HEK293 (cell line): ENCODE results near the gene NPHP1.

ENCODE experiments used
- CTCF ChIA-PET: fragments of 350-600 bp; formaldehyde crosslinking; extraction: SDS; loops from one replicate; lab custom pipeline; 2021; ENCODE audit warnings: antibody characterized with exemption; lab: Yijun Ruan, JAX
- POLR2A ChIA-PET: fragments of 300-600 bp; formaldehyde crosslinking; extraction: SDS; loops from one replicate; lab custom pipeline; 2020; ENCODE audit warnings: antibody characterized with exemption, inconsistent platforms; lab: Yijun Ruan, JAX
- H3K27ac ChIP-seq: fragments of 200-500 bp; sonication (Bioruptor generic); 2 replicates; pipeline ENCODE4 v1.5.1; 2014; ENCODE audit warnings: low read depth, low read length, control low read depth, inconsistent platforms; ENCODE audit errors: extremely low read depth
- H3K36me3 ChIP-seq, 2 experiments: fragments of 200-500 bp in 1 of 2; sonication (Bioruptor generic) in 1 of 2; 1 replicate in 1 of 2; 2 replicates in 1 of 2; pipeline ENCODE4 v1.5.1; 2014 to 2017; ENCODE audit warnings: inconsistent platforms in 2 of 2, low read length in 2 of 2; ENCODE audit not compliant: control insufficient read depth in 2 of 2, insufficient read depth in 1 of 2
- H3K4me1 ChIP-seq: fragments of 200-500 bp; sonication (Bioruptor generic); 2 replicates; pipeline ENCODE4 v1.5.1; 2014; ENCODE audit warnings: mild to moderate bottlenecking, low read length, inconsistent platforms; ENCODE audit not compliant: control insufficient read depth, insufficient read depth
- H3K4me3 ChIP-seq: 2 replicates; pipeline ENCODE4 v1.5.1; 2011; ENCODE audit warnings: low read depth, mild to moderate bottlenecking, control low read depth, low read length, moderate library complexity
- H3K9me3 ChIP-seq: fragments of 200-500 bp; sonication (Bioruptor generic); 2 replicates; pipeline ENCODE4 v1.5.1; 2014; ENCODE audit warnings: low read depth, low read length, inconsistent platforms; ENCODE audit not compliant: control insufficient read depth, insufficient read depth
- HOXC10 ChIP-seq: sonication (generic); formaldehyde crosslinking; IDR thresholded peaks from 2 replicates; pipeline ENCODE4 v1.8.1; 2023; ENCODE audit warnings: mild to moderate bottlenecking, missing genetic modification reagents
- HOXD13 ChIP-seq: sonication (generic); formaldehyde crosslinking; IDR thresholded peaks from 2 replicates; pipeline ENCODE4 v1.8.0; 2022; ENCODE audit warnings: missing genetic modification reagents, borderline replicate concordance
- KLF8 ChIP-seq: fragments of 450-650 bp; formaldehyde crosslinking; IDR thresholded peaks from 2 replicates; pipeline ENCODE4 v1.5.1; 2016; ENCODE audit warnings: missing biosample characterization, missing genetic modification characterization
- SCRT2 ChIP-seq: fragments of 450-650 bp; formaldehyde crosslinking; IDR thresholded peaks from 2 replicates; pipeline ENCODE4 v1.5.1; 2016; ENCODE audit warnings: missing biosample characterization, missing genetic modification characterization
- SP2 ChIP-seq: fragments of 450-650 bp; formaldehyde crosslinking; IDR thresholded peaks from 2 replicates; pipeline ENCODE4 v1.5.1; 2016; ENCODE audit warnings: missing biosample characterization, missing genetic modification characterization
- SP3 ChIP-seq: fragments of 450-650 bp; formaldehyde crosslinking; IDR thresholded peaks from 2 replicates; pipeline ENCODE4 v1.5.1; 2016; ENCODE audit warnings: missing biosample characterization, missing genetic modification characterization
- ZBTB21 ChIP-seq: fragments of 450-650 bp; formaldehyde crosslinking; IDR thresholded peaks from 2 replicates; pipeline ENCODE4 v1.5.1; 2017; ENCODE audit warnings: missing biosample characterization, missing genetic modification characterization
- ZFP3 ChIP-seq: fragments of 450-650 bp; formaldehyde crosslinking; IDR thresholded peaks from 2 replicates; pipeline ENCODE4 v1.5.1; 2016; ENCODE audit warnings: low read depth, missing biosample characterization, missing genetic modification characterization
- ZNF112 ChIP-seq: fragments of 450-650 bp; formaldehyde crosslinking; IDR thresholded peaks from 2 replicates; pipeline ENCODE4 v1.5.0; 2017; ENCODE audit warnings: missing biosample characterization, missing genetic modification characterization
- ZNF146 ChIP-seq: fragments of 450-650 bp; formaldehyde crosslinking; IDR thresholded peaks from 2 replicates; pipeline ENCODE4 v1.5.1; 2016; ENCODE audit warnings: missing biosample characterization, missing genetic modification characterization
- ZNF175 ChIP-seq: fragments of 450-650 bp; formaldehyde crosslinking; IDR thresholded peaks from 2 replicates; pipeline ENCODE4 v1.5.1; 2016; ENCODE audit warnings: missing biosample characterization, missing genetic modification characterization
- ZNF2 ChIP-seq: fragments of 450-650 bp; formaldehyde crosslinking; IDR thresholded peaks from 2 replicates; pipeline ENCODE4 v1.5.1; 2016; ENCODE audit warnings: missing biosample characterization, missing genetic modification characterization
- ZNF202 ChIP-seq: fragments of 450-650 bp; formaldehyde crosslinking; IDR thresholded peaks from 2 replicates; pipeline ENCODE4 v1.5.1; 2016; ENCODE audit warnings: missing biosample characterization, missing genetic modification characterization, borderline replicate concordance
- ZNF266 ChIP-seq: fragments of 450-650 bp; formaldehyde crosslinking; IDR thresholded peaks from 2 replicates; pipeline ENCODE4 v1.5.1; 2016; ENCODE audit warnings: missing biosample characterization, missing genetic modification characterization, low read depth
- ZNF350 ChIP-seq: fragments of 450-650 bp; formaldehyde crosslinking; IDR thresholded peaks from 2 replicates; pipeline ENCODE4 v1.5.0; 2017; ENCODE audit warnings: missing biosample characterization, mild to moderate bottlenecking, missing genetic modification characterization
- ZNF433 ChIP-seq: fragments of 450-650 bp; formaldehyde crosslinking; IDR thresholded peaks from 2 replicates; pipeline ENCODE4 v1.5.1; 2016; ENCODE audit warnings: missing biosample characterization, missing genetic modification characterization, low read depth
- ZNF521 ChIP-seq: fragments of 450-650 bp; formaldehyde crosslinking; IDR thresholded peaks from 2 replicates; pipeline ENCODE4 v1.5.1; 2017; ENCODE audit warnings: missing biosample characterization, mild to moderate bottlenecking, missing genetic modification characterization
- ZNF530 ChIP-seq: fragments of 450-650 bp; formaldehyde crosslinking; IDR thresholded peaks from 2 replicates; pipeline ENCODE4 v1.5.1; 2016; ENCODE audit warnings: low read depth, missing biosample characterization, missing genetic modification characterization
- ZNF555 ChIP-seq: fragments of 450-650 bp; formaldehyde crosslinking; conservative IDR thresholded peaks from 2 replicates; pipeline ENCODE4 v1.5.1; 2017; ENCODE audit warnings: missing biosample characterization, mild to moderate bottlenecking, missing genetic modification characterization, inconsistent platforms
- ZNF561 ChIP-seq: fragments of 450-650 bp; IDR thresholded peaks from 2 replicates; pipeline ENCODE4 v1.5.1; 2018; ENCODE audit warnings: missing biosample characterization, missing genetic modification characterization, borderline replicate concordance
- TF ChIP-seq, protein P1 (sequence below): fragments of 450-650 bp; formaldehyde crosslinking; IDR thresholded peaks from 2 replicates; pipeline ENCODE4 v1.5.1; 2017; ENCODE audit warnings: missing biosample characterization, missing genetic modification characterization
- TF ChIP-seq, protein P2 (sequence below): fragments of 450-650 bp; formaldehyde crosslinking; IDR thresholded peaks from 2 replicates; pipeline ENCODE4 v1.5.1; 2016; ENCODE audit warnings: missing biosample characterization, missing genetic modification characterization
- TF ChIP-seq, protein P3 (sequence below): fragments of 450-650 bp; formaldehyde crosslinking; IDR thresholded peaks from 2 replicates; pipeline ENCODE4 v1.5.0; 2017; ENCODE audit warnings: missing biosample characterization, missing genetic modification characterization, borderline replicate concordance
- TF ChIP-seq, protein P4 (sequence below): fragments of 450-650 bp; formaldehyde crosslinking; IDR thresholded peaks from 2 replicates; pipeline ENCODE4 v1.5.1; 2016; ENCODE audit warnings: missing biosample characterization, missing genetic modification characterization
- TF ChIP-seq, protein P5 (sequence below): fragments of 450-650 bp; formaldehyde crosslinking; IDR thresholded peaks from 2 replicates; pipeline ENCODE4 v1.5.1; 2016; ENCODE audit warnings: missing biosample characterization, missing genetic modification characterization, borderline replicate concordance

NPHP1 gene

DNA sequence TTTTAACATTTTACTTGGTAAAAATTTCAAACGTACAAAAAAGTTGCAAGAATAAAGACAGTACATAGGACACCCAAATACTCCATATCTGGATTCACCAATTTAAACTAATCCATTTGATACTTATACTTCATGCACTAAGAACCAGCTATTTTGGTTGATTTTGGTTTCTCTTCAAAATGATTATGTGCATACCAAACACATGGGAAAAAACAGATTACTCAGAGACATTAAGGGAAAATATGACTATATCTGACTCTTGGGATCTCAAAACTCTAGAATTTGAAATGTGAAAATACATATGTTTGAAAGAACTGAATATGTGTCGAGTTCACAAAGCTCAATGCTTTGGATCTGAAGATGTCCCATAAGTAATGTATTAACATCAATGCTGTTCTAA is 73.6 kb downstream of the NPHP1 start:
- Histone ChIP-seq H3K4me1 (0 out of 2 replicates have a peak, but pooled peaks cover 1% of the 10 kb centered on the region), H3K36me3 (no peaks in the 10 kb centered on the region), H3K9me3 (no peaks in the 10 kb centered on the region), H3K4me3 (no peak overlapping the region), H3K27ac (no peak overlapping the region)
- CTCF ChIA-PET: no interaction called here
- TF ChIP-seq ZNF561 (no peak), HOXC10 (CRISPR knock-in tag) (no peak), ZNF530 (no peak), ZNF175 (tag by site-specific recombination) (no peak)
- TF ChIP-seq, protein P1, sequence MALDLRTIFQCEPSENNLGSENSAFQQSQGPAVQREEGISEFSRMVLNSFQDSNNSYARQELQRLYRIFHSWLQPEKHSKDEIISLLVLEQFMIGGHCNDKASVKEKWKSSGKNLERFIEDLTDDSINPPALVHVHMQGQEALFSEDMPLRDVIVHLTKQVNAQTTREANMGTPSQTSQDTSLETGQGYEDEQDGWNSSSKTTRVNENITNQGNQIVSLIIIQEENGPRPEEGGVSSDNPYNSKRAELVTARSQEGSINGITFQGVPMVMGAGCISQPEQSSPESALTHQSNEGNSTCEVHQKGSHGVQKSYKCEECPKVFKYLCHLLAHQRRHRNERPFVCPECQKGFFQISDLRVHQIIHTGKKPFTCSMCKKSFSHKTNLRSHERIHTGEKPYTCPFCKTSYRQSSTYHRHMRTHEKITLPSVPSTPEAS: no peak
- TF ChIP-seq, protein P2, sequence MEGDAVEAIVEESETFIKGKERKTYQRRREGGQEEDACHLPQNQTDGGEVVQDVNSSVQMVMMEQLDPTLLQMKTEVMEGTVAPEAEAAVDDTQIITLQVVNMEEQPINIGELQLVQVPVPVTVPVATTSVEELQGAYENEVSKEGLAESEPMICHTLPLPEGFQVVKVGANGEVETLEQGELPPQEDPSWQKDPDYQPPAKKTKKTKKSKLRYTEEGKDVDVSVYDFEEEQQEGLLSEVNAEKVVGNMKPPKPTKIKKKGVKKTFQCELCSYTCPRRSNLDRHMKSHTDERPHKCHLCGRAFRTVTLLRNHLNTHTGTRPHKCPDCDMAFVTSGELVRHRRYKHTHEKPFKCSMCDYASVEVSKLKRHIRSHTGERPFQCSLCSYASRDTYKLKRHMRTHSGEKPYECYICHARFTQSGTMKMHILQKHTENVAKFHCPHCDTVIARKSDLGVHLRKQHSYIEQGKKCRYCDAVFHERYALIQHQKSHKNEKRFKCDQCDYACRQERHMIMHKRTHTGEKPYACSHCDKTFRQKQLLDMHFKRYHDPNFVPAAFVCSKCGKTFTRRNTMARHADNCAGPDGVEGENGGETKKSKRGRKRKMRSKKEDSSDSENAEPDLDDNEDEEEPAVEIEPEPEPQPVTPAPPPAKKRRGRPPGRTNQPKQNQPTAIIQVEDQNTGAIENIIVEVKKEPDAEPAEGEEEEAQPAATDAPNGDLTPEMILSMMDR: no peak
- POLR2A ChIA-PET: no interaction called here

DNA sequence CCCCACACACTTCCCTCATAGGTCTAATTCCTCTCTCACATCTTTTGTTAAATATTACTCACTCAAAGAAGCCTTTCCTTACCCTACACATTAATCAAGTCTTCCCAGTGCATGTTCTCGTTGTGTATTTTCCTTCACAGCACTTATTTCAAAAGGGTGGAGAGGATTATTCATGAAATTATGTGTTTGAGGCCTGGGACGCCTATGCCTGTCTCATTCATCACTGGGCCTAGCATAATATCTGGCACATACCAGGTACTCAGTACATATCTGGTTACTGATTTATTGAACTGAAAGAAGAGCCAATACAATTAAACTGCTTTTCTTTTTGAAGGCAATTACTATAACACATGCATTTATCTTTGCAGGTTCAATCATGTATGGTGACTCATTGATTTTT is 74.1 kb downstream of the NPHP1 start:
- 0 out of 2 replicates have a peak, but pooled peaks cover 3% of the 10 kb centered on the region for H3K4me1 ChIP-seq
- TF ChIP-seq SCRT2 (tag by site-specific recombination): no peak
- TF ChIP-seq ZNF146 (tag by site-specific recombination): no peak
- TF ChIP-seq SP2 (tag by site-specific recombination): no peak
- TF ChIP-seq ZNF555 (tag by site-specific recombination): no peak
- TF ChIP-seq ZFP3: no peak
- TF ChIP-seq, protein P3, sequence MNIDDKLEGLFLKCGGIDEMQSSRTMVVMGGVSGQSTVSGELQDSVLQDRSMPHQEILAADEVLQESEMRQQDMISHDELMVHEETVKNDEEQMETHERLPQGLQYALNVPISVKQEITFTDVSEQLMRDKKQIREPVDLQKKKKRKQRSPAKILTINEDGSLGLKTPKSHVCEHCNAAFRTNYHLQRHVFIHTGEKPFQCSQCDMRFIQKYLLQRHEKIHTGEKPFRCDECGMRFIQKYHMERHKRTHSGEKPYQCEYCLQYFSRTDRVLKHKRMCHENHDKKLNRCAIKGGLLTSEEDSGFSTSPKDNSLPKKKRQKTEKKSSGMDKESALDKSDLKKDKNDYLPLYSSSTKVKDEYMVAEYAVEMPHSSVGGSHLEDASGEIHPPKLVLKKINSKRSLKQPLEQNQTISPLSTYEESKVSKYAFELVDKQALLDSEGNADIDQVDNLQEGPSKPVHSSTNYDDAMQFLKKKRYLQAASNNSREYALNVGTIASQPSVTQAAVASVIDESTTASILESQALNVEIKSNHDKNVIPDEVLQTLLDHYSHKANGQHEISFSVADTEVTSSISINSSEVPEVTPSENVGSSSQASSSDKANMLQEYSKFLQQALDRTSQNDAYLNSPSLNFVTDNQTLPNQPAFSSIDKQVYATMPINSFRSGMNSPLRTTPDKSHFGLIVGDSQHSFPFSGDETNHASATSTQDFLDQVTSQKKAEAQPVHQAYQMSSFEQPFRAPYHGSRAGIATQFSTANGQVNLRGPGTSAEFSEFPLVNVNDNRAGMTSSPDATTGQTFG (tag by site-specific recombination): no peak
- no peak for TF ChIP-seq ZNF112 (tag by site-specific recombination)
- no peak for TF ChIP-seq HOXD13 (CRISPR knock-in tag)
- TF ChIP-seq SP3 (tag by site-specific recombination): no peak
- TF ChIP-seq, protein P4, sequence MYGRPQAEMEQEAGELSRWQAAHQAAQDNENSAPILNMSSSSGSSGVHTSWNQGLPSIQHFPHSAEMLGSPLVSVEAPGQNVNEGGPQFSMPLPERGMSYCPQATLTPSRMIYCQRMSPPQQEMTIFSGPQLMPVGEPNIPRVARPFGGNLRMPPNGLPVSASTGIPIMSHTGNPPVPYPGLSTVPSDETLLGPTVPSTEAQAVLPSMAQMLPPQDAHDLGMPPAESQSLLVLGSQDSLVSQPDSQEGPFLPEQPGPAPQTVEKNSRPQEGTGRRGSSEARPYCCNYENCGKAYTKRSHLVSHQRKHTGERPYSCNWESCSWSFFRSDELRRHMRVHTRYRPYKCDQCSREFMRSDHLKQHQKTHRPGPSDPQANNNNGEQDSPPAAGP (tag by site-specific recombination): no peak
- no peak for TF ChIP-seq ZNF202 (tag by site-specific recombination)
- TF ChIP-seq ZNF433 (tag by site-specific recombination): no peak
- no peak for TF ChIP-seq ZBTB21 (tag by site-specific recombination)
- no peak for TF ChIP-seq ZNF2
- TF ChIP-seq ZNF266 (tag by site-specific recombination): no peak
- no peak for TF ChIP-seq ZNF521 (tag by site-specific recombination)
- TF ChIP-seq KLF8: no peak
- TF ChIP-seq, protein P5, sequence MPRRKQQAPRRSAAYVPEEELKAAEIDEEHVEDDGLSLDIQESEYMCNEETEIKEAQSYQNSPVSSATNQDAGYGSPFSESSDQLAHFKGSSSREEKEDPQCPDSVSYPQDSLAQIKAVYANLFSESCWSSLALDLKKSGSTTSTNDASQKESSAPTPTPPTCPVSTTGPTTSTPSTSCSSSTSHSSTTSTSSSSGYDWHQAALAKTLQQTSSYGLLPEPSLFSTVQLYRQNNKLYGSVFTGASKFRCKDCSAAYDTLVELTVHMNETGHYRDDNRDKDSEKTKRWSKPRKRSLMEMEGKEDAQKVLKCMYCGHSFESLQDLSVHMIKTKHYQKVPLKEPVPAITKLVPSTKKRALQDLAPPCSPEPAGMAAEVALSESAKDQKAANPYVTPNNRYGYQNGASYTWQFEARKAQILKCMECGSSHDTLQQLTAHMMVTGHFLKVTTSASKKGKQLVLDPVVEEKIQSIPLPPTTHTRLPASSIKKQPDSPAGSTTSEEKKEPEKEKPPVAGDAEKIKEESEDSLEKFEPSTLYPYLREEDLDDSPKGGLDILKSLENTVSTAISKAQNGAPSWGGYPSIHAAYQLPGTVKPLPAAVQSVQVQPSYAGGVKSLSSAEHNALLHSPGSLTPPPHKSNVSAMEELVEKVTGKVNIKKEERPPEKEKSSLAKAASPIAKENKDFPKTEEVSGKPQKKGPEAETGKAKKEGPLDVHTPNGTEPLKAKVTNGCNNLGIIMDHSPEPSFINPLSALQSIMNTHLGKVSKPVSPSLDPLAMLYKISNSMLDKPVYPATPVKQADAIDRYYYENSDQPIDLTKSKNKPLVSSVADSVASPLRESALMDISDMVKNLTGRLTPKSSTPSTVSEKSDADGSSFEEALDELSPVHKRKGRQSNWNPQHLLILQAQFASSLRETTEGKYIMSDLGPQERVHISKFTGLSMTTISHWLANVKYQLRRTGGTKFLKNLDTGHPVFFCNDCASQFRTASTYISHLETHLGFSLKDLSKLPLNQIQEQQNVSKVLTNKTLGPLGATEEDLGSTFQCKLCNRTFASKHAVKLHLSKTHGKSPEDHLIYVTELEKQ (tag by site-specific recombination): no peak
- TF ChIP-seq ZNF350 (tag by site-specific recombination): no peak
- no peaks in the 10 kb centered on the region for H3K36me3 ChIP-seq
- CTCF ChIA-PET: no interaction called here
- no peak overlapping the region for H3K27ac ChIP-seq
- no peaks in the 10 kb centered on the region for H3K9me3 ChIP-seq
- H3K4me3 ChIP-seq: no peak overlapping the region
- POLR2A ChIA-PET: no interaction called here
